Activated CD8-positive, alpha-beta memory T cell treated with anti-CD3 and anti-CD28 coated beads, Interleukin-2, amount 50 U/mL, for 24 hours (primary cell): Measurements from ENCODE around the gene AGFG1.

Source experiments
- DNase-seq: peaks from one replicate; pipeline ENCODE4 v3.0.0-alpha.2; 2020; ENCODE audit errors: extremely low read depth

The AGFG1 gene

GRCh38 chr2:227608561-227609338, 136.8 kb downstream of the AGFG1 start:
- no peak for DNase-seq

- no peak for DNase-seq
Measured at GRCh38 chr2:227610123-227610522, 138.2 kb downstream of the AGFG1 start.
